ENCODE measurements around the gene KCNMA1. TPM values are rescaled to one million over a fixed set of nuclear protein-coding genes. Genes with fewer than 3 reads are reported as not detected.
A peak's percentile ranks its signal among the peaks of the same experiment; 100 is the strongest.

KCNMA1 gene
- total RNA-seq, 1 donor = 77.8 TPM

GRCh38 chr10:77293347-77293746 is 344.3 kb downstream of the KCNMA1 start:
- Histone ChIP-seq H3K4me1 (ENCODE audit: insufficient read depth, low read length) (peaks cover 42% of the 10 kb centered on the region), H3K36me3 (ENCODE audit: insufficient read depth, low read length) (no peaks in the 10 kb centered on the region)

GRCh38 chr10:77291596-77292505 is 345.8 kb downstream of the KCNMA1 start:
- Histone ChIP-seq H2AFZ (ENCODE audit: low read length) (no peak overlapping the region), H3K4me3 (ENCODE audit: insufficient read depth, low read length) (no peak overlapping the region), H4K20me1 (ENCODE audit: insufficient read depth, low read length) (no peaks in the 10 kb centered on the region), H3K36me3 (ENCODE audit: insufficient read depth, low read length) (no peaks in the 10 kb centered on the region), H3K4me2 (ENCODE audit: insufficient read depth, low read length) (peak overlapping the region; percentile 51), H3K79me2 (ENCODE audit: insufficient read depth, low read length) (no peaks in the 10 kb centered on the region), H3K4me1 (ENCODE audit: insufficient read depth, low read length) (peaks cover 42% of the 10 kb centered on the region), H3K27me3 (ENCODE audit: insufficient read depth, low read length) (no peaks in the 10 kb centered on the region), H3K27ac (ENCODE audit: low read depth, low read length) (peak overlapping the region; percentile 86), H3K9me3 (ENCODE audit: low read depth, low read length) (no peaks in the 10 kb centered on the region)
- no peak for DNase-seq (ENCODE audit: insufficient read length, low spot score, missing footprints)
- no peak for TF ChIP-seq CTCF (IDR thresholded peaks at IDR 0.05; ENCODE audit: extremely low read depth, low read depth, low read length)

More at GRCh38 chr10:77293347-77293746, 344.3 kb downstream of the KCNMA1 start:
- no peaks in the 10 kb centered on the region for H4K20me1 ChIP-seq (ENCODE audit: insufficient read depth, low read length)
- no peak for TF ChIP-seq CTCF (IDR thresholded peaks at IDR 0.05; ENCODE audit: extremely low read depth, low read depth, low read length)
- no peak overlapping the region for H3K4me2 ChIP-seq (ENCODE audit: insufficient read depth, low read length)
- DNase-seq (ENCODE audit: insufficient read length, low spot score, missing footprints) = no peak
- no peaks in the 10 kb centered on the region for H3K27me3 ChIP-seq (ENCODE audit: insufficient read depth, low read length)
- no peaks in the 10 kb centered on the region for H3K9me3 ChIP-seq (ENCODE audit: low read depth, low read length)
- peak overlapping the region; percentile 29 for H3K27ac ChIP-seq (ENCODE audit: low read depth, low read length)
- H3K79me2 ChIP-seq (ENCODE audit: insufficient read depth, low read length) = no peaks in the 10 kb centered on the region
- H2AFZ ChIP-seq (ENCODE audit: low read length) = no peak overlapping the region
- no peak overlapping the region for H3K4me3 ChIP-seq (ENCODE audit: insufficient read depth, low read length)

DNA sequence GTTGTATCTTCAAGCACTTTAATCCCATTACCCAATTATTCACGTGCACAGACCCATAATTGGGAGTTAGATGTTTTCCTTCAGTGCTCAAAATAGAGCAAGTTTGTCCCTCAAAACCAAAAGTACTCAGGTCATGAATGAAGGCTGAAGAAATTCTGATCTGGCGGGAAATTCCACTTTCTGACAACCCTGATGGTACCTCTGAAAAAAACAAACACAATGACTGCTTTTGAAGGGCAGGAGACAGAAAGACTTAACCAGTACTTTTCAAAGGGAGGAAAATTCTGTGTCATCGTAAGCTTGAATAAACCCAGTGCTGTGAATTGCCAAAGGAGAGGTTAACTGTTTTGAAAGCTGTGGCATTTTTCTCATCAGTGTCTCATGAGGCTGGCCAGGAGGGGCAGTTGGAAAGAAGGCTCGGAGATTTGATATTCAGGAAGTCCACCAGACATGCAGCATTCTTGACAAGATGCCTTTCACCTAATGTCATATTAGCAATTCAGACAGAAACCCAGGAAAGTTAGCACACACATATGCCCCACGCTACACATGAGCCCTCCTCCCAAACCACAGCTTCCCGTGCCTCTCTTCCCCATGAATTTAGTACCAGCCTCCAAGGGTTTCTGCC is 347.0 kb downstream of the KCNMA1 start:
- H3K9me3 ChIP-seq (ENCODE audit: low read depth, low read length) = no peaks in the 10 kb centered on the region
- H2AFZ ChIP-seq (ENCODE audit: low read length) = peak overlapping the region; percentile 0
- H3K4me3 ChIP-seq (ENCODE audit: insufficient read depth, low read length) = peak overlapping the region; percentile 4
- no peaks in the 10 kb centered on the region for H4K20me1 ChIP-seq (ENCODE audit: insufficient read depth, low read length)
- peak overlapping the region; percentile 51 for H3K4me2 ChIP-seq (ENCODE audit: insufficient read depth, low read length)
- no peaks in the 10 kb centered on the region for H3K36me3 ChIP-seq (ENCODE audit: insufficient read depth, low read length)
- TF ChIP-seq CTCF (IDR thresholded peaks at IDR 0.05; ENCODE audit: extremely low read depth, low read depth, low read length) = no peak
- no peaks in the 10 kb centered on the region for H3K79me2 ChIP-seq (ENCODE audit: insufficient read depth, low read length)
- DNase-seq (ENCODE audit: insufficient read length, low spot score, missing footprints) = peak; percentile 79
- H3K27me3 ChIP-seq (ENCODE audit: insufficient read depth, low read length) = no peaks in the 10 kb centered on the region
- H3K4me1 ChIP-seq (ENCODE audit: insufficient read depth, low read length) = peaks cover 42% of the 10 kb centered on the region
- peak overlapping the region; percentile 86 for H3K27ac ChIP-seq (ENCODE audit: low read depth, low read length)

GRCh38 chr10:77289790-77290189 is 347.8 kb downstream of the KCNMA1 start:
- H3K4me2 ChIP-seq (ENCODE audit: insufficient read depth, low read length) = no peak overlapping the region

More at GRCh38 chr10:77289790-77290189, 347.8 kb downstream of the KCNMA1 start:
- H3K27ac ChIP-seq (ENCODE audit: low read depth, low read length) = peak overlapping the region; percentile 86
- H3K27me3 ChIP-seq (ENCODE audit: insufficient read depth, low read length) = no peaks in the 10 kb centered on the region
- no peak for TF ChIP-seq CTCF (IDR thresholded peaks at IDR 0.05; ENCODE audit: extremely low read depth, low read depth, low read length)
- no peaks in the 10 kb centered on the region for H4K20me1 ChIP-seq (ENCODE audit: insufficient read depth, low read length)
- H3K79me2 ChIP-seq (ENCODE audit: insufficient read depth, low read length) = no peaks in the 10 kb centered on the region
- H2AFZ ChIP-seq (ENCODE audit: low read length) = no peak overlapping the region
- H3K4me3 ChIP-seq (ENCODE audit: insufficient read depth, low read length) = no peak overlapping the region
- no peaks in the 10 kb centered on the region for H3K9me3 ChIP-seq (ENCODE audit: low read depth, low read length)
- H3K36me3 ChIP-seq (ENCODE audit: insufficient read depth, low read length) = no peaks in the 10 kb centered on the region
- H3K4me1 ChIP-seq (ENCODE audit: insufficient read depth, low read length) = peaks cover 42% of the 10 kb centered on the region
- DNase-seq (ENCODE audit: insufficient read length, low spot score, missing footprints) = no peak

Measured in osteoblast (primary cell).